Epithelial cell of proximal tubule (primary cell): ENCODE results near the gene FEV. TPM values are rescaled to one million over a fixed set of nuclear protein-coding genes. Genes with fewer than 3 reads are reported as not detected.
A peak's percentile ranks its signal among the peaks of the same experiment; 100 is the strongest.

ENCODE experiments used
- DNase-seq: peaks from one replicate; pipeline ENCODE4 v3.0.0-alpha.2; 2011; ENCODE audit warnings: low read depth
- H3K4me3 ChIP-seq: 2 replicates; pipeline ENCODE4 v1.5.1; 2011; ENCODE audit warnings: low read depth, mild to moderate bottlenecking, low read length
- CTCF ChIP-seq: conservative IDR thresholded peaks from 2 replicates; pipeline ENCODE4 v1.5.1; 2012; ENCODE audit warnings: low read depth, mild to moderate bottlenecking, low read length
- total RNA-seq: library from RNA; depleted of rRNA; stranded (reverse); fragments of >200 nt; gene quantifications from 2 replicates; pipeline ENCODE4 v1.2.3, GENCODE V29; 2015

FEV gene
- total RNA-seq, 1 donor from 2014 or later, result not detected

- no peak for DNase-seq
- TF ChIP-seq CTCF, result no peak
- no peak overlapping the region for H3K4me3 ChIP-seq
Measured at GRCh38 chr2:219017201-219017931, 32.4 kb upstream of the FEV start.

- TF ChIP-seq CTCF, result no peak
- H3K4me3 ChIP-seq, result no peak overlapping the region
- no peak for DNase-seq
Measured at GRCh38 chr2:219016721-219017120, 31.7 kb upstream of the FEV start.

- H3K4me3 ChIP-seq, result no peak overlapping the region
- no peak for TF ChIP-seq CTCF
- DNase-seq, result no peak
Measured at GRCh38 chr2:219010873-219011272, 25.9 kb upstream of the FEV start.

GRCh38 chr2:219010162-219010756, 25.3 kb upstream of the FEV start:
- no peak overlapping the region for H3K4me3 ChIP-seq
- DNase-seq, result no peak
- TF ChIP-seq CTCF, result peak; percentile 60

GRCh38 chr2:219009294-219009693, 24.3 kb upstream of the FEV start:
- DNase-seq, result no peak
- no peak for TF ChIP-seq CTCF
- no peak overlapping the region for H3K4me3 ChIP-seq

GRCh38 chr2:219003979-219004378, 19.0 kb upstream of the FEV start:
- no peak overlapping the region for H3K4me3 ChIP-seq
- TF ChIP-seq CTCF, result no peak
- no peak for DNase-seq

- TF ChIP-seq CTCF, result no peak
- no peak overlapping the region for H3K4me3 ChIP-seq
- DNase-seq, result no peak
Measured at GRCh38 chr2:219003267-219003634, 18.3 kb upstream of the FEV start.
